Measurements from ENCODE around the gene HAT1. TPM values are rescaled to one million over a fixed set of nuclear protein-coding genes. Genes with fewer than 3 reads are reported as not detected.
A peak's percentile ranks its signal among the peaks of the same experiment; 100 is the strongest.

The HAT1 gene
- total and polyA plus RNA-seq, 2 of the 4 experiments (the other 2 are of a cell fraction) = 24.4 to 42.1 TPM

- Histone ChIP-seq H3K18ac (ENCODE audit: low read depth, low read length) (no peak overlapping the region), H2BK20ac (ENCODE audit: low read depth, low read length) (no peak overlapping the region), H2AK5ac (ENCODE audit: low read depth, low read length) (no peak overlapping the region), H3K4me1 (ENCODE audit: control insufficient read depth, insufficient read depth, low read length) (no peaks in the 10 kb centered on the region), H3K14ac (replicated peaks; ENCODE audit: low read depth, low read length) (no peak overlapping the region), H2BK15ac (ENCODE audit: low read depth, low read length) (no peak overlapping the region), H3K4ac (ENCODE audit: low read depth, low read length) (no peak overlapping the region), H2AFZ (replicated peaks; ENCODE audit: low read length, poor library complexity) (no peak overlapping the region), H4K20me1 (ENCODE audit: insufficient read depth, low read length) (no peaks in the 10 kb centered on the region), H3K27me3 (ENCODE audit: control insufficient read depth, insufficient read depth, low read length) (no peaks in the 10 kb centered on the region), H3K23ac (ENCODE audit: low read depth, low read length) (no peak overlapping the region), H4K8ac (ENCODE audit: low read depth in 2 of 2, low read length in 2 of 2) (peak overlapping the region; percentile 94 to 97), H3K9me1 (ENCODE audit: insufficient read depth, low read length) (no peaks in the 10 kb centered on the region), H3K27ac (ENCODE audit: insufficient read depth, low read length) (no peak overlapping the region), H3K56ac (ENCODE audit: extremely low read depth, insufficient read depth, low read length) (no peak overlapping the region), H2BK5ac (ENCODE audit: low read depth, low read length, poor library complexity, severe bottlenecking) (no peak overlapping the region), H2BK120ac (ENCODE audit: low read depth, low read length) (no peak overlapping the region), H3K79me1 (ENCODE audit: low read depth in 1 of 2, low read length in 2 of 2) (peaks cover 0 to 15% of the 10 kb centered on the region in 2 experiments; a peak in 1 of 4 replicates), H4K91ac (ENCODE audit: insufficient read depth, low read depth, low read length) (no peak overlapping the region), H3K4me3 (ENCODE audit: insufficient read depth, low read depth, low read length) (no peak overlapping the region), H3K9me3 (ENCODE audit: control insufficient read depth, insufficient read depth, low read length) (no peaks in the 10 kb centered on the region), H4K5ac (ENCODE audit: low read depth, low read length) (peak overlapping the region; percentile 28; the same call in 1 of the 2 replicates), H3K36me3 (ENCODE audit: control insufficient read depth, insufficient read depth, low read length) (no peaks in the 10 kb centered on the region), H3K4me2 (ENCODE audit: low read depth, low read length) (peak overlapping the region; percentile 96; the same call in 1 of the 2 replicates), H2AK9ac (replicated peaks; ENCODE audit: low read depth, low read length, poor library complexity) (no peak overlapping the region), H3K9ac (ENCODE audit: low read depth, low read length) (no peak overlapping the region)
- 100% methylated on average over 2 of the region's 13 CpGs; no CpG with 5 or more reads in 1 of the 2 experiments for WGBS, 2 experiments (ENCODE audit: extremely low coverage in 2 of 2, insufficient read length in 1 of 2)
- POLR2A ChIA-PET (ENCODE audit: unreplicated experiment) = no interaction called here
- ATAC-seq (ENCODE audit: low read depth) = no peak
- no peak for DNase-seq
- dilution Hi-C loops (cut with HindIII; ENCODE audit: low sequenced_read_pairs, unreplicated experiment) (no loop called here), intact Hi-C loops (cut with micrococcal nuclease) (no loop called here), in situ Hi-C loops (cut with MboI; ENCODE audit: low sequenced_read_pairs) (no loop called here)
- CTCF ChIA-PET = no interaction called here
- BruUV-seq (replicated peaks) = no TSS peak
- TF ChIP-seq MAZ (IDR thresholded peaks at IDR 0.05; ENCODE audit: borderline replicate concordance, low read depth, low read length) (no peak), MAFK (IDR thresholded peaks at IDR 0.05; ENCODE audit: low read depth, low read length) (no peak), CTCF (conservative IDR thresholded peaks at IDR 0.05; ENCODE audit: low read depth, low read length) (no peak), RAD21 (IDR thresholded peaks at IDR 0.05; ENCODE audit: low read length) (no peak), RFX5 (IDR thresholded peaks at IDR 0.05; ENCODE audit: low read depth, low read length) (no peak)
Observed at GRCh38 chr2:172000696-172001361, 78.6 kb downstream of the HAT1 start.

Measured in IMR-90 (cell line).